CD4-positive, alpha-beta T cell (primary cell): ENCODE data around the gene PKHD1. TPM values are rescaled to one million over a fixed set of nuclear protein-coding genes. Genes with fewer than 3 reads are reported as not detected.

Experiments used
- ATAC-seq: fragments of 200-7000 bp; cut with Tn5 transposase; one replicate; pipeline ENCODE4 v1.10.0; 2022; ENCODE audit warnings: mild to moderate bottlenecking; ENCODE audit not compliant: poor library complexity
- CTCF ChIA-PET: fragments of 350-600 bp; sonication (Branson Sonifier 250); formaldehyde crosslinking; loops from one replicate; lab custom pipeline; 2021; ENCODE audit warnings: antibody characterized with exemption, inconsistent platforms; lab: Charles Lee
- POLR2A ChIA-PET: fragments of 350-600 bp; sonication (Branson Sonifier 250); formaldehyde crosslinking; loops from one replicate; lab custom pipeline; 2021; ENCODE audit warnings: antibody characterized with exemption, inconsistent platforms; lab: Charles Lee
- DNase-seq, 14 experiments: peaks; one replicate each; pipeline ENCODE4 v3.0.0-alpha.2; 2013 to 2020; ENCODE audit warnings: mixed read lengths in 2 of 14
- H3K27ac ChIP-seq, 2 donors: one replicate each; pipeline versions ENCODE4 v1.5.1 to v1.7.0; 2013; ENCODE audit warnings: low read length in 2 of 2, low read depth in 1 of 2, mild to moderate bottlenecking in 1 of 2
- H3K27me3 ChIP-seq, 2 experiments: 1 replicate in 1 of 2; 2 replicates in 1 of 2; pipeline versions ENCODE4 v1.6.1 to v1.7.0; 2013; ENCODE audit warnings: low read length in 2 of 2, control low read depth in 1 of 2, mild to moderate bottlenecking in 1 of 2, moderate library complexity in 1 of 2; ENCODE audit not compliant: insufficient read depth in 2 of 2, control insufficient read depth in 1 of 2
- H3K36me3 ChIP-seq: one replicate; pipeline ENCODE4 v1.6.1; 2013; ENCODE audit warnings: low read length, control low read depth; ENCODE audit not compliant: insufficient read depth
- H3K4me1 ChIP-seq: one replicate; pipeline ENCODE4 v1.6.1; 2013; ENCODE audit warnings: low read length, control low read depth; ENCODE audit not compliant: insufficient read depth
- H3K4me3 ChIP-seq: one replicate; pipeline ENCODE4 v1.5.1; 2013; ENCODE audit warnings: mild to moderate bottlenecking, low read length, moderate library complexity
- H3K9me3 ChIP-seq, 2 experiments: 1 replicate in 1 of 2; 2 replicates in 1 of 2; pipeline versions ENCODE4 v1.6.1 to v1.7.0; 2013; ENCODE audit warnings: low read length in 2 of 2, mild to moderate bottlenecking in 2 of 2, control low read depth in 1 of 2, moderate library complexity in 1 of 2; ENCODE audit not compliant: control insufficient read depth in 1 of 2, insufficient read depth in 1 of 2
- H3K27ac Mint-ChIP-seq: one replicate; pipeline ENCODE4 v1.8.0; 2020; ENCODE audit warnings: mixed read lengths
- H3K27me3 Mint-ChIP-seq: one replicate; pipeline ENCODE4 v1.8.0; 2021; ENCODE audit warnings: mixed read lengths
- H3K36me3 Mint-ChIP-seq: one replicate; pipeline ENCODE4 v1.8.0; 2021; ENCODE audit warnings: low read depth, mixed read lengths
- H3K4me1 Mint-ChIP-seq: one replicate; pipeline ENCODE4 v1.8.0; 2021; ENCODE audit warnings: low read depth, mixed read lengths
- H3K4me3 Mint-ChIP-seq: one replicate; pipeline ENCODE4 v1.8.0; 2020; ENCODE audit warnings: mild to moderate bottlenecking, mixed read lengths
- H3K9me3 Mint-ChIP-seq: one replicate; pipeline ENCODE4 v1.8.0; 2020; ENCODE audit warnings: mixed read lengths
- CTCF ChIP-seq: fragments of 200-600 bp; IDR thresholded peaks from one replicate; pipeline ENCODE4 v1.8.0; 2022; ENCODE audit warnings: antibody characterized with exemption, mild to moderate bottlenecking
- intact Hi-C, 2 experiments: fragments of 100-400 bp; cut with DNase I in 1 of 2; cut with micrococcal nuclease in 1 of 2; formaldehyde crosslinking; loops; one replicate each; pipeline versions ENCODE4 v1.15.1 to v1.9.0; 2023 to 2025; cut with DNase I, micrococcal nuclease
- total RNA-seq, 174 experiments: library from RNA in 2 of 174; stranded (reverse) in 2 of 174; gene quantifications; one replicate each; pipeline ENCODE4 v1.2.3 and lab custom pipeline; 2021 to 2026

PKHD1 gene
- total RNA-seq, 2 experiments from 2014 or later: 0.03 TPM; not detected in 1

GRCh38 chr6:51792273-51793030, 295.0 kb downstream of the PKHD1 start:
- Histone ChIP-seq H3K27me3 (no peaks in the 10 kb centered on the region), H3K27ac (no peak overlapping the region), H3K4me3 (no peak overlapping the region), H3K9me3 (peaks cover 0 to 9% of the 10 kb centered on the region in 2 experiments), H3K36me3 (no peaks in the 10 kb centered on the region), H3K4me1 (no peaks in the 10 kb centered on the region)
- H3K4me1 Mint-ChIP-seq: no peaks in the 10 kb centered on the region
- peaks cover 9% of the 10 kb centered on the region for H3K9me3 Mint-ChIP-seq
- CTCF ChIA-PET: no interaction called here
- no peaks in the 10 kb centered on the region for H3K36me3 Mint-ChIP-seq
- TF ChIP-seq CTCF: no peak
- ATAC-seq (no peak), DNase-seq (no peak)
- POLR2A ChIA-PET: no interaction called here
- no peaks in the 10 kb centered on the region for H3K27me3 Mint-ChIP-seq
- intact Hi-C loops: no loop called here
- no peak overlapping the region for H3K4me3 Mint-ChIP-seq
- no peak overlapping the region for H3K27ac Mint-ChIP-seq

- Histone ChIP-seq H3K36me3 (no peaks in the 10 kb centered on the region), H3K27ac (no peak overlapping the region), H3K9me3 (peaks cover 0 to 4% of the 10 kb centered on the region in 2 experiments), H3K27me3 (no peaks in the 10 kb centered on the region), H3K4me3 (no peak overlapping the region), H3K4me1 (no peaks in the 10 kb centered on the region)
- TF ChIP-seq CTCF: no peak
- DNase-seq (no peak), ATAC-seq (no peak)
- Mint-ChIP-seq H3K9me3 (peaks cover 4% of the 10 kb centered on the region), H3K36me3 (no peaks in the 10 kb centered on the region), H3K4me3 (no peak overlapping the region), H3K4me1 (no peaks in the 10 kb centered on the region), H3K27me3 (no peaks in the 10 kb centered on the region), H3K27ac (no peak overlapping the region)
- POLR2A ChIA-PET: no interaction called here
- intact Hi-C loops: no loop called here
- CTCF ChIA-PET: no interaction called here
Measured at GRCh38 chr6:51790946-51791345, 296.5 kb downstream of the PKHD1 start.

GRCh38 chr6:51788121-51788520, 299.3 kb downstream of the PKHD1 start:
- intact Hi-C loops: no loop called here
- H3K9me3 ChIP-seq: no peaks in the 10 kb centered on the region
- TF ChIP-seq CTCF: no peak
- no peak overlapping the region for H3K4me3 Mint-ChIP-seq
- H3K4me1 Mint-ChIP-seq: no peaks in the 10 kb centered on the region
- ATAC-seq: no peak
- no peaks in the 10 kb centered on the region for H3K4me1 ChIP-seq
- no peaks in the 10 kb centered on the region for H3K36me3 ChIP-seq
- no peak overlapping the region for H3K27ac Mint-ChIP-seq
- no peaks in the 10 kb centered on the region for H3K36me3 Mint-ChIP-seq
- H3K27me3 Mint-ChIP-seq: no peaks in the 10 kb centered on the region
- H3K9me3 Mint-ChIP-seq: peaks cover 2% of the 10 kb centered on the region
- no peak for DNase-seq
- H3K27me3 ChIP-seq: no peaks in the 10 kb centered on the region
- no peak overlapping the region for H3K4me3 ChIP-seq
- H3K27ac ChIP-seq: no peak overlapping the region
- CTCF ChIA-PET: no interaction called here
- POLR2A ChIA-PET: no interaction called here
